Stomach (tissue), 9 donors: Measurements from ENCODE around the gene MIOX. TPM values are rescaled to one million over a fixed set of nuclear protein-coding genes. Genes with fewer than 3 reads are reported as not detected.

Experiments used
- DNase-seq, 2 donors: peaks; one replicate each; pipeline versions ENCODE4 v3.0.0 to v3.0.0-alpha.2; 2013 to 2019
- H3K27ac ChIP-seq, 5 donors: fragments of 200-600 bp in 4 of 5; sonication (generic) in 4 of 5; one replicate each; pipeline ENCODE4 v1.5.1; 2013 to 2019; ENCODE audit warnings: mild to moderate bottlenecking in 1 of 5, moderate library complexity in 1 of 5
- H3K27me3 ChIP-seq, 3 donors: fragments of 200-600 bp; sonication (generic); one replicate each; pipeline ENCODE4 v1.5.1; 2017 to 2019; ENCODE audit warnings: mixed run types in 1 of 3
- H3K36me3 ChIP-seq, 4 donors: fragments of 200-600 bp; sonication (generic); 1 replicate in 3 of 4; 2 replicates in 1 of 4; pipeline ENCODE4 v1.5.1; 2016 to 2019
- H3K4me1 ChIP-seq, 4 donors: fragments of 200-600 bp; sonication (generic); one replicate each; pipeline ENCODE4 v1.5.1; 2016 to 2019
- H3K4me3 ChIP-seq, 4 donors: fragments of 200-600 bp; sonication (generic) in 3 of 4; one replicate each; pipeline ENCODE4 v1.5.1; 2016 to 2019; ENCODE audit warnings: mild to moderate bottlenecking in 1 of 4
- H3K9me3 ChIP-seq, 4 donors: fragments of 200-600 bp; sonication (generic); one replicate each; pipeline ENCODE4 v1.5.1; 2016 to 2019
- CTCF ChIP-seq, 7 experiments: fragments of 450-650 bp in 4 of 7; fragments of 200-600 bp in 3 of 7; sonication (generic) in 3 of 7; IDR thresholded peaks; one replicate each; pipeline ENCODE4 v1.5.1; 2016 to 2019; ENCODE audit warnings: antibody characterized with exemption in 7 of 7, control low read depth in 2 of 7, mild to moderate bottlenecking in 1 of 7
- EP300 ChIP-seq: sonication (generic); formaldehyde crosslinking; IDR thresholded peaks from one replicate; pipeline ENCODE4 v1.6.1; 2017; ENCODE audit warnings: antibody characterized with exemption
- POLR2A ChIP-seq, 4 donors: fragments of 450-650 bp; IDR thresholded peaks; one replicate each; pipeline ENCODE4 v1.6.1; 2016; ENCODE audit warnings: antibody characterized with exemption in 4 of 4, control low read depth in 2 of 4, mild to moderate bottlenecking in 1 of 4, moderate library complexity in 1 of 4
- POLR2AphosphoS5 ChIP-seq, 3 donors: sonication (generic); formaldehyde crosslinking; IDR thresholded peaks; one replicate each; pipeline ENCODE4 v1.6.1; 2016; ENCODE audit warnings: antibody characterized with exemption in 3 of 3
- WGBS, 5 donors: extraction: QIAGEN DNeasy Blood & Tissue Kit in 3 of 5; methylation state at CpG; one replicate each; pipeline versions ENCODE4 v1.1.5 to v1.1.7; 2013 to 2018; 5-methylcytosine and 5-hydroxymethylcytosine counted together
- intact Hi-C: fragments of 100-400 bp; cut with DNase I; formaldehyde crosslinking; loops from one replicate; pipeline ENCODE4 v1.15.1; 2023; ENCODE audit warnings: low total_unique reads
- polyA plus RNA-seq, 3 donors: library from polyadenylated mRNA; stranded (reverse); fragments of 200-250 nt; gene quantifications; one replicate each; pipeline ENCODE4 v1.2.3, GENCODE V29; 2013
- total RNA-seq, 5 donors: library from RNA; depleted of rRNA; stranded (reverse); fragments of >200 nt; gene quantifications; one replicate each; pipeline versions ENCODE4 v1.1.0 to v1.2.3, GENCODE V29; 2014 to 2016
- donor health status: healthy with polysubstance abuse.
- donor health status: Bipolar disorder and iron deficiency.
- donor health status: healthy.

Gene MIOX
- total and polyA plus RNA-seq, 8 donors, result 0.40 TPM; not detected in 7

GRCh38 chr22:50481045-50481439, 5.6 kb upstream of the MIOX start:
- Histone ChIP-seq H3K4me1 (peaks cover 24 to 51% (median 46%) of the 10 kb centered on the region in 4 donors), H3K27ac (peak overlapping the region in 3 of 5 donors; percentile 30 to 74 (median 66)), H3K9me3 (no peaks in the 10 kb centered on the region), H3K27me3 (peaks cover 7 to 71% (median 29%) of the 10 kb centered on the region in 3 donors), H3K36me3 (no peaks in the 10 kb centered on the region), H3K4me3 (peak overlapping the region; percentile 46 to 63 (median 56))
- no peak for DNase-seq
- intact Hi-C loops, result no loop called here
- 0 to 6% (median 4%) methylated on average over 1 to 45 of the region's 45 CpGs for WGBS, 5 donors
- TF ChIP-seq POLR2AphosphoS5 (IDR thresholded peaks at IDR 0.05), result no peak
- no peak for TF ChIP-seq CTCF (IDR thresholded peaks at IDR 0.05)
- no peak for TF ChIP-seq POLR2A (IDR thresholded peaks at IDR 0.05)
- TF ChIP-seq EP300, result no peak

- H3K4me3 ChIP-seq, result peak within 1 kb of the TSS; percentile 46 to 63 (median 56)
- H3K9me3 ChIP-seq, result no peaks in the 10 kb centered on the region
- peak within 1 kb of the TSS in 4 of 5 donors; percentile 30 to 74 (median 67) for H3K27ac ChIP-seq
- intact Hi-C loops, result no loop called here
- H3K4me1 ChIP-seq, result peaks cover 24 to 51% (median 46%) of the 10 kb centered on the region in 4 donors
- 2 to 3% (median 2%) methylated on average over 9 to 67 of the region's 70 CpGs for WGBS, 5 donors
- peak; percentile 62 to 79 for DNase-seq
- H3K36me3 ChIP-seq, result no peaks in the 10 kb centered on the region
- H3K27me3 ChIP-seq, result peaks cover 7 to 73% (median 29%) of the 10 kb centered on the region in 3 donors
- TF ChIP-seq POLR2A (IDR thresholded peaks at IDR 0.05) (no peak), EP300 (no peak), POLR2AphosphoS5 (IDR thresholded peaks at IDR 0.05) (no peak), CTCF (IDR thresholded peaks at IDR 0.05) (no peak)
Observed at GRCh38 chr22:50481440-50482106, 5.1 kb upstream of the MIOX start, which contains the start of gene ADM2. TSS of gene ADM2 (plus strand) at chr22:50481543. CDS start at chr22:50481848, 305 bp downstream.

GRCh38 chr22:50482107-50483074, 4.3 kb upstream of the MIOX start:
- Histone ChIP-seq H3K27ac (peak overlapping the region in 4 of 5 donors; percentile 30 to 74 (median 67)), H3K27me3 (peaks cover 7 to 82% (median 29%) of the 10 kb centered on the region in 3 donors), H3K36me3 (no peaks in the 10 kb centered on the region), H3K4me1 (peaks cover 24 to 51% (median 46%) of the 10 kb centered on the region in 4 donors), H3K4me3 (peak overlapping the region; percentile 46 to 63 (median 56)), H3K9me3 (no peaks in the 10 kb centered on the region)
- intact Hi-C loops, result no loop called here
- no peak for DNase-seq
- 41 to 59% (median 53%) methylated on average over 10 to 35 of the region's 35 CpGs for WGBS, 5 donors
- no peak for TF ChIP-seq POLR2AphosphoS5 (IDR thresholded peaks at IDR 0.05)
- no peak for TF ChIP-seq CTCF (IDR thresholded peaks at IDR 0.05)
- no peak for TF ChIP-seq POLR2A (IDR thresholded peaks at IDR 0.05)
- TF ChIP-seq EP300, result no peak

GRCh38 chr22:50483106-50483505, 3.6 kb upstream of the MIOX start:
- TF ChIP-seq EP300 (no peak), CTCF (IDR thresholded peaks at IDR 0.05) (no peak), POLR2AphosphoS5 (IDR thresholded peaks at IDR 0.05) (no peak), POLR2A (IDR thresholded peaks at IDR 0.05) (no peak)
- Histone ChIP-seq H3K27ac (peak overlapping the region in 2 of 5 donors; percentile 60 to 74), H3K4me1 (peaks cover 24 to 51% (median 46%) of the 10 kb centered on the region in 4 donors), H3K4me3 (peak overlapping the region in 1 of 4 donors; percentile 63), H3K36me3 (no peaks in the 10 kb centered on the region), H3K27me3 (peaks cover 7 to 89% (median 29%) of the 10 kb centered on the region in 3 donors), H3K9me3 (no peaks in the 10 kb centered on the region)
- intact Hi-C loops, result no loop called here
- 67 to 87% (median 70%) methylated on average over 3 to 10 of the region's 10 CpGs for WGBS, 5 donors
- no peak for DNase-seq
